Osteocyte (in vitro differentiated cells): ENCODE measurements around the gene LNX2. TPM values are rescaled to one million over a fixed set of nuclear protein-coding genes. Genes with fewer than 3 reads are reported as not detected.

Experiments used
- DNase-seq: peaks from one replicate; pipeline ENCODE4 v3.0.0; 2021; ENCODE audit warnings: mixed read lengths; ENCODE audit not compliant: unreplicated experiment; ENCODE audit errors: extremely low spot score
- H3K27ac Mint-ChIP-seq: one replicate; pipeline ENCODE4 v1.8.0; 2021; ENCODE audit warnings: mild to moderate bottlenecking, mixed read lengths; ENCODE audit not compliant: unreplicated experiment
- H3K27me3 Mint-ChIP-seq: one replicate; pipeline ENCODE4 v1.8.0; 2021; ENCODE audit warnings: mixed read lengths; ENCODE audit not compliant: unreplicated experiment
- H3K36me3 Mint-ChIP-seq: one replicate; pipeline ENCODE4 v1.8.0; 2021; ENCODE audit warnings: mixed read lengths; ENCODE audit not compliant: unreplicated experiment
- H3K4me1 Mint-ChIP-seq: one replicate; pipeline ENCODE4 v1.8.0; 2021; ENCODE audit warnings: mixed read lengths; ENCODE audit not compliant: unreplicated experiment
- H3K4me3 Mint-ChIP-seq: one replicate; pipeline ENCODE4 v1.8.0; 2021; ENCODE audit warnings: mild to moderate bottlenecking, moderate library complexity, mixed read lengths; ENCODE audit not compliant: unreplicated experiment
- H3K9me3 Mint-ChIP-seq: one replicate; pipeline ENCODE4 v1.8.0; 2021; ENCODE audit warnings: mixed read lengths; ENCODE audit not compliant: unreplicated experiment
- CTCF ChIP-seq: fragments of 200-600 bp; sonication (generic); IDR thresholded peaks from 2 replicates; pipeline ENCODE4 v1.5.0; 2021; ENCODE audit warnings: antibody characterized with exemption, mild to moderate bottlenecking, moderate library complexity
- long read RNA-seq: library from polyadenylated mRNA; unstranded; transcript quantifications from one replicate; pipeline ENCODE4 v2.0.0, GENCODE V29; 2021
- total RNA-seq: library from RNA; stranded (reverse); gene quantifications from 2 replicates; pipeline ENCODE4 v1.2.1, GENCODE V29; 2021

Gene LNX2
- 7.2 and 8.4 TPM in 2 replicates for total RNA-seq
- long read RNA-seq, partial matches to known transcripts, result 0 of 2 reads
- long read RNA-seq, other reads (novel, unspliced or antisense), result 2 of 2 reads

- Mint-ChIP-seq H3K27me3 (no peaks in the 10 kb centered on the region), H3K4me1 (peaks cover 38% of the 10 kb centered on the region), H3K4me3 (peak within 1 kb of the TSS; percentile 94), H3K27ac (peak within 1 kb of the TSS; percentile 92), H3K36me3 (peaks cover 14% of the 10 kb centered on the region), H3K9me3 (no peaks in the 10 kb centered on the region)
- no peak for TF ChIP-seq CTCF
- DNase-seq, result peak; percentile 99
These were observed at the start of gene LNX2 for GRCh38 chr13:27620377-27621115. LNX2 (minus strand) TSS chr13:27620529; CDS start chr13:27581703, 38,826 bp downstream.

GRCh38 chr13:27667946-27668345 lies 47.6 kb upstream of the LNX2 start:
- H3K4me1 Mint-ChIP-seq, result no peaks in the 10 kb centered on the region
- H3K27ac Mint-ChIP-seq, result no peak overlapping the region
- no peak for TF ChIP-seq CTCF
- no peak for DNase-seq
- H3K9me3 Mint-ChIP-seq, result no peaks in the 10 kb centered on the region
- peaks cover 12% of the 10 kb centered on the region for H3K36me3 Mint-ChIP-seq
- no peaks in the 10 kb centered on the region for H3K27me3 Mint-ChIP-seq
- no peak overlapping the region for H3K4me3 Mint-ChIP-seq

- Mint-ChIP-seq H3K27me3 (no peaks in the 10 kb centered on the region), H3K36me3 (peaks cover 12% of the 10 kb centered on the region), H3K9me3 (no peaks in the 10 kb centered on the region), H3K4me1 (no peaks in the 10 kb centered on the region), H3K4me3 (no peak overlapping the region), H3K27ac (no peak overlapping the region)
- DNase-seq, result no peak
- TF ChIP-seq CTCF, result no peak
These were observed 46.6 kb upstream of the LNX2 start for GRCh38 chr13:27666951-27667350.

- H3K27me3 Mint-ChIP-seq, result no peaks in the 10 kb centered on the region
- no peak for DNase-seq
- peaks cover 12% of the 10 kb centered on the region for H3K36me3 Mint-ChIP-seq
- no peak overlapping the region for H3K4me3 Mint-ChIP-seq
- no peaks in the 10 kb centered on the region for H3K4me1 Mint-ChIP-seq
- H3K9me3 Mint-ChIP-seq, result no peaks in the 10 kb centered on the region
- H3K27ac Mint-ChIP-seq, result no peak overlapping the region
- no peak for TF ChIP-seq CTCF
These were observed 45.4 kb upstream of the LNX2 start for GRCh38 chr13:27665761-27666160.

- peak; percentile 22 for TF ChIP-seq CTCF
- Mint-ChIP-seq H3K27me3 (no peaks in the 10 kb centered on the region), H3K4me3 (no peak overlapping the region), H3K27ac (no peak overlapping the region), H3K4me1 (no peaks in the 10 kb centered on the region), H3K36me3 (peaks cover 12% of the 10 kb centered on the region), H3K9me3 (no peaks in the 10 kb centered on the region)
- DNase-seq, result no peak
These were observed 45.0 kb upstream of the LNX2 start for GRCh38 chr13:27665333-27665732.
